GM12872 (cell line): Measurements from ENCODE around the gene F11.

Source experiments
- CTCF ChIP-seq: IDR thresholded peaks from 3 replicates; pipeline ENCODE4 v1.5.1; 2011; ENCODE audit warnings: low read depth, mild to moderate bottlenecking, low read length, moderate library complexity; ENCODE audit not compliant: insufficient read depth

The F11 gene

GRCh38 chr4:186227744-186228513, 38.1 kb upstream of the F11 start:
- TF ChIP-seq CTCF = no peak

DNA sequence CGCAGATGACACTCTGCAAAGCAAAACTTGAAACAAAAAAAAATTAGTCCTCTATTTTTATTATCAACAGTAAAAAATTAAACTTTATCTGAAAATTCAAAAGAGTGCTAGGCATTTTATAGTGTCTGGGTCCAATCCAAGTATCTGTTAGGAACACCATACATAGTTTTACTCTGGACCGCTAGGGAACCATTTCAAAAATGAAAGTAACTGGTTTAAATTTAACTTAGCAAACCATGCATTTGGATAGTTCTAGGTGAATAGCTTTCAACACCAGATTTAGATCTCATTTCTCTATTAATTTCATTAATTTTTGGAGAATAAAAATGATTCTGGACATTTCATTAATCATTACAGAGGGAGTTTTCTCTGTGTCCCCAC, 37.5 kb upstream of the F11 start:
- TF ChIP-seq CTCF = no peak

- TF ChIP-seq CTCF = no peak
Measured at GRCh38 chr4:186234367-186234766, 31.6 kb upstream of the F11 start.

- TF ChIP-seq CTCF = no peak
Measured at GRCh38 chr4:186236126-186236525, 29.9 kb upstream of the F11 start.

DNA sequence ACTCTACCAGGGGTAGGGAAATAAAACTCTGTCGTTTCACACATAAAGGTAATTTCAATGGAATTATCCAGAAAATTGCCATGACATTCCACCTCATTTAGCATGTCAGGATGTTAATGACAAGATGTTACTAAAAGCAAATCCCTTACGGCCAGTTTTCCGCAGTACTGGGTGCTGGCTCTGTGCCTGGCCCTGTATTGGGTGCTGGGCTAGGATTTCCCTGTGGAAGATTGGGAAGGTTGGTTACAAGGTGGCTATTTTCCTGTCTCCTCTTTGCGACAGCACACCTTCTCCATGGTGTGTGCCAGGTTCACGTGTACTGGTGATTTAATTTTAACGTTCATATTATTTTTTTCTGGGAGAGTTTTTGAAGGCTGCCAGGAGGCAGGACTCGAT, 25.5 kb upstream of the F11 start:
- TF ChIP-seq CTCF = no peak

DNA sequence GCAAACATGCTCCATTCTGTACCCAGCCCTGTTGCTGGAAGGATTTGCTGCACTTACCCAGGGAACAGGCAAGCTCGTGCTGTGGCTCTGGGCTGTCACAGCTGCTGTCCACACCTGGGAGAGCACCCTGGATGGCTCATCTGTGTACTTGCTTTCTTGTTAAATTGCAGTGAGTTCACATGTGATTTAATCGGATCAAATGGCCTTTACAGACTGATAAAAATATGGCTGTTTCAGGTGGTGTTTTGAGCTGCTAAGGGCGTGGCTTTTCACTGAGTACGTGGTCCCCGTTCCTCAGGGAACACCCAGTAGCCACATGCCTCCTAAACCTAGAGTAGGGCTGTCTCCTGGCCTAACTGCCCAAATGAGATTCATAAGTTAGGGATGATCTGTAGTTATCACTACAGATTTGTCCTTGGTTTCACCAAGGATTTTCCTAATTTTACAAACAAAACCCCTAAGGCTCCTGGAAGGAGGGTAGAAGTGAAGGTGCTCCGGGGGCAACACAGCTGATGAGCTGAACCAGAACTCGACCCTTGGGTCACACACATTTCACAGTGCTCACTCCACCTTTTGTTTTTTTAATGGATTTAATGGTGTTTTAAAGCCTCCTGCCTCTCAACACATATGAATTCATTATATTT, 25.0 kb upstream of the F11 start:
- TF ChIP-seq CTCF = no peak

- TF ChIP-seq CTCF = no peak
Measured at GRCh38 chr4:186241616-186242015, 24.4 kb upstream of the F11 start.
